Stimulated activated CD4-positive, alpha-beta T cell treated with anti-CD3 and anti-CD28 coated beads, Interleukin-1b, Interleukin-23, amount 100 ng/mL, for 48 hours (primary cell): ENCODE measurements around the gene FCRL3.
"Not testable (repeated sequence)": the region's sequence is repeated elsewhere in the genome, so short reads cannot be mapped to it uniquely, and the experiment has no call there.

Source experiments
- DNase-seq: peaks from one replicate; pipeline ENCODE4 v3.0.0-alpha.2; 2020

The FCRL3 gene

GRCh38 chr1:157700732-157701131 lies at the start of gene FCRL3:
Gene FCRL3, minus strand, starts transcription at chr1:157700769. Its CDS starts 280 bp downstream, at chr1:157700489.
- no peak for DNase-seq

- DNase-seq = no peak
Measured at GRCh38 chr1:157748262-157748817, 47.8 kb upstream of the FCRL3 start.

- DNase-seq = no peak
Measured at GRCh38 chr1:157739229-157739901, 38.8 kb upstream of the FCRL3 start.

GRCh38 chr1:157735991-157736390 lies 35.4 kb upstream of the FCRL3 start:
- not testable (repeated sequence) for DNase-seq

- no peak for DNase-seq
Measured at GRCh38 chr1:157734321-157734720, 33.8 kb upstream of the FCRL3 start.

GRCh38 chr1:157732755-157733154 lies 32.2 kb upstream of the FCRL3 start:
- DNase-seq = no peak

GRCh38 chr1:157725221-157725577 lies 24.6 kb upstream of the FCRL3 start:
- no peak for DNase-seq

- DNase-seq = no peak
Measured at GRCh38 chr1:157724537-157725220, 24.1 kb upstream of the FCRL3 start.

- DNase-seq = no peak
Measured at GRCh38 chr1:157723157-157723556, 22.6 kb upstream of the FCRL3 start.

- DNase-seq = no peak
Measured at GRCh38 chr1:157721985-157722384, 21.4 kb upstream of the FCRL3 start.

GRCh38 chr1:157715736-157716135 lies 15.2 kb upstream of the FCRL3 start:
- DNase-seq = no peak

GRCh38 chr1:157711802-157712201 lies 11.2 kb upstream of the FCRL3 start:
- DNase-seq = no peak

- DNase-seq = no peak
Measured at GRCh38 chr1:157704878-157705277, 4.3 kb upstream of the FCRL3 start.

GRCh38 chr1:157703981-157704380 lies 3.4 kb upstream of the FCRL3 start:
- DNase-seq = no peak

- no peak for DNase-seq
Measured at GRCh38 chr1:157702308-157702825, 1.8 kb upstream of the FCRL3 start.

GRCh38 chr1:157700305-157700704 lies 264 bp downstream of the FCRL3 start:
- DNase-seq = no peak

- no peak for DNase-seq
Measured at GRCh38 chr1:157697781-157698569, 2.6 kb downstream of the FCRL3 start.

- no peak for DNase-seq
Measured at GRCh38 chr1:157696966-157697628, 3.5 kb downstream of the FCRL3 start.

- DNase-seq = no peak
Measured at GRCh38 chr1:157695417-157695816, 5.2 kb downstream of the FCRL3 start.

- DNase-seq = no peak
Measured at GRCh38 chr1:157691285-157691920, 9.2 kb downstream of the FCRL3 start.

- no peak for DNase-seq
Measured at GRCh38 chr1:157682710-157683437, 17.7 kb downstream of the FCRL3 start.

- no peak for DNase-seq
Measured at GRCh38 chr1:157678721-157679120, 21.8 kb downstream of the FCRL3 start.
